GM18858 (cell line): ENCODE measurements around the gene HDAC6.

ENCODE experiments used
- ATAC-seq: cut with Tn5 transposase; IDR thresholded peaks from one replicate; pipeline ENCODE4 v1.9.1; 2021; ENCODE audit not compliant: unreplicated experiment

The HDAC6 gene

GRCh38 chrX:48801280-48802088 is at the start of gene HDAC6:
Gene HDAC6 (plus strand): TSS chrX:48802067. CDS start chrX:48802693, 626 bp downstream.
- ATAC-seq = peak; percentile 83

- no peak for ATAC-seq
Measured at GRCh38 chrX:48752498-48752897, 49.4 kb upstream of the HDAC6 start.

- ATAC-seq = no peak
Measured at GRCh38 chrX:48753708-48754228, 48.1 kb upstream of the HDAC6 start.

- no peak for ATAC-seq
Measured at GRCh38 chrX:48754238-48754637, 47.6 kb upstream of the HDAC6 start.

- ATAC-seq = no peak
Measured at GRCh38 chrX:48761674-48762471, 40.0 kb upstream of the HDAC6 start, which contains the start of gene GLOD5. Gene GLOD5 (plus strand): TSS chrX:48761747. CDS start chrX:48761791, 44 bp downstream.

GRCh38 chrX:48769230-48769629 is 32.6 kb upstream of the HDAC6 start:
- ATAC-seq = no peak

GRCh38 chrX:48770296-48770695 is 31.6 kb upstream of the HDAC6 start:
- ATAC-seq = no peak

- ATAC-seq = no peak
Measured at GRCh38 chrX:48772602-48773001, 29.3 kb upstream of the HDAC6 start.

GRCh38 chrX:48776818-48777439 is 24.9 kb upstream of the HDAC6 start:
- ATAC-seq = no peak

GRCh38 chrX:48779399-48779798 is 22.5 kb upstream of the HDAC6 start:
- no peak for ATAC-seq

GRCh38 chrX:48781705-48782104 is 20.2 kb upstream of the HDAC6 start:
- ATAC-seq = no peak

GRCh38 chrX:48782216-48782615 is 19.7 kb upstream of the HDAC6 start:
- ATAC-seq = no peak

GRCh38 chrX:48782795-48783194 is 19.1 kb upstream of the HDAC6 start:
- ATAC-seq = no peak

GRCh38 chrX:48784726-48785125 is 17.1 kb upstream of the HDAC6 start:
- no peak for ATAC-seq

- no peak for ATAC-seq
Measured at GRCh38 chrX:48785186-48785539, 16.7 kb upstream of the HDAC6 start.

- no peak for ATAC-seq
Measured at GRCh38 chrX:48785540-48786214, 16.2 kb upstream of the HDAC6 start.

- no peak for ATAC-seq
Measured at GRCh38 chrX:48786341-48786800, 15.5 kb upstream of the HDAC6 start, which contains the start of gene GATA1. Gene GATA1 (plus strand): TSS chrX:48786590. CDS start chrX:48791110, 4,520 bp downstream.

GRCh38 chrX:48786825-48787504 is 14.9 kb upstream of the HDAC6 start:
- ATAC-seq = no peak

GRCh38 chrX:48787505-48788443 is 14.1 kb upstream of the HDAC6 start:
- ATAC-seq = no peak
